Measurements from ENCODE around the gene KCNF1. TPM values are rescaled to one million over a fixed set of nuclear protein-coding genes. Genes with fewer than 3 reads are reported as not detected.
"Not testable (repeated sequence)": the region's sequence is repeated elsewhere in the genome, so short reads cannot be mapped to it uniquely, and the experiment has no call there.

The KCNF1 gene
- total RNA-seq, 2 experiments from 2014 or later = not detected

GRCh38 chr2:10947446-10948187 is 35.9 kb downstream of the KCNF1 start:
- POLR2A ChIA-PET = no interaction called here
- Mint-ChIP-seq H3K36me3 (no peaks in the 10 kb centered on the region), H3K9me3 (no peaks in the 10 kb centered on the region), H3K4me3 (no peak overlapping the region), H3K27ac (no peak overlapping the region), H3K4me1 (ENCODE audit: low read depth) (peaks cover 4% of the 10 kb centered on the region), H3K27me3 (peaks cover 42% of the 10 kb centered on the region)
- DNase-seq = no peak
- CTCF ChIA-PET = no interaction called here
- intact Hi-C loops (cut with micrococcal nuclease) = no loop called here

GRCh38 chr2:10948188-10948564 is 36.4 kb downstream of the KCNF1 start:
- peaks cover 1% of the 10 kb centered on the region for H3K9me3 Mint-ChIP-seq
- no peak overlapping the region for H3K27ac Mint-ChIP-seq
- intact Hi-C loops (cut with micrococcal nuclease) = no loop called here
- no peak for DNase-seq
- H3K27me3 Mint-ChIP-seq = peaks cover 39% of the 10 kb centered on the region
- ChIA-PET CTCF (no interaction called here), POLR2A (no interaction called here)
- H3K4me1 Mint-ChIP-seq (ENCODE audit: low read depth) = peaks cover 10% of the 10 kb centered on the region
- no peaks in the 10 kb centered on the region for H3K36me3 Mint-ChIP-seq
- no peak overlapping the region for H3K4me3 Mint-ChIP-seq

GRCh38 chr2:10948606-10949230 is 37.0 kb downstream of the KCNF1 start:
- Mint-ChIP-seq H3K4me3 (no peak overlapping the region), H3K4me1 (ENCODE audit: low read depth) (peaks cover 11% of the 10 kb centered on the region), H3K27me3 (peaks cover 36% of the 10 kb centered on the region), H3K9me3 (peaks cover 5% of the 10 kb centered on the region), H3K27ac (no peak overlapping the region), H3K36me3 (peaks cover 3% of the 10 kb centered on the region)
- ChIA-PET CTCF (no interaction called here), POLR2A (no interaction called here)
- intact Hi-C loops (cut with micrococcal nuclease) = no loop called here
- no peak for DNase-seq

- Mint-ChIP-seq H3K36me3 (peaks cover 3% of the 10 kb centered on the region), H3K4me1 (ENCODE audit: low read depth) (peaks cover 11% of the 10 kb centered on the region), H3K4me3 (no peak overlapping the region), H3K9me3 (peaks cover 5% of the 10 kb centered on the region), H3K27me3 (peaks cover 29% of the 10 kb centered on the region), H3K27ac (no peak overlapping the region)
- intact Hi-C loops (cut with micrococcal nuclease) = no loop called here
- CTCF ChIA-PET = no interaction called here
- POLR2A ChIA-PET = no interaction called here
- DNase-seq = no peak
Observed at GRCh38 chr2:10949835-10950234, 38.1 kb downstream of the KCNF1 start.

- ChIA-PET CTCF (no interaction called here), POLR2A (no interaction called here)
- Mint-ChIP-seq H3K4me1 (ENCODE audit: low read depth) (peaks cover 11% of the 10 kb centered on the region), H3K9me3 (peaks cover 5% of the 10 kb centered on the region), H3K36me3 (peaks cover 3% of the 10 kb centered on the region), H3K4me3 (no peak overlapping the region), H3K27ac (no peak overlapping the region), H3K27me3 (peaks cover 19% of the 10 kb centered on the region)
- no peak for DNase-seq
- intact Hi-C loops (cut with micrococcal nuclease) = no loop called here
Observed at GRCh38 chr2:10951558-10952414, 40.1 kb downstream of the KCNF1 start.

DNA sequence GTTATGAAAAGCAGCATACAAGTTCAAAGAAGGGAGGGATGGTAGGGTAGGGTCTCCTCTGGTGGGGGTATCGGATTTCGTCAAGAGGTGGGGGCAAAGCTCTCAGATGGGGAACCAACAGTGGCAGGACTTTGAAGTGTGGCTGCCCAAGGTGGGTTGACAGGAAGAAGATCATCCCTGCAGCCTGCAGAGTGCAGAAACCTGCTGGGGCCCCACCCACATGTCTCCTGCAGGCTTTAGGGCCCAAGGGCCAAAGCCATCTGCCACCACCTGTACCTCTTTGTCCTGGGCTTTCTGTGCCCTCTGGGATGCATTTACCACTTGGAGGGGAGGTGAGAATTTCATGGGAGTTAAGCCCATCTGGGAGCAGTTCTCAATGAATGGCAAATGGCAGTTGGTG is 42.7 kb downstream of the KCNF1 start:
- H3K4me3 Mint-ChIP-seq = no peak overlapping the region
- DNase-seq = no peak
- H3K36me3 Mint-ChIP-seq = peaks cover 3% of the 10 kb centered on the region
- H3K27me3 Mint-ChIP-seq = peaks cover 19% of the 10 kb centered on the region
- H3K27ac Mint-ChIP-seq = no peak overlapping the region
- intact Hi-C loops (cut with micrococcal nuclease) = no loop called here
- POLR2A ChIA-PET = no interaction called here
- H3K4me1 Mint-ChIP-seq (ENCODE audit: low read depth) = peaks cover 10% of the 10 kb centered on the region
- peaks cover 5% of the 10 kb centered on the region for H3K9me3 Mint-ChIP-seq
- CTCF ChIA-PET = no interaction called here

DNA sequence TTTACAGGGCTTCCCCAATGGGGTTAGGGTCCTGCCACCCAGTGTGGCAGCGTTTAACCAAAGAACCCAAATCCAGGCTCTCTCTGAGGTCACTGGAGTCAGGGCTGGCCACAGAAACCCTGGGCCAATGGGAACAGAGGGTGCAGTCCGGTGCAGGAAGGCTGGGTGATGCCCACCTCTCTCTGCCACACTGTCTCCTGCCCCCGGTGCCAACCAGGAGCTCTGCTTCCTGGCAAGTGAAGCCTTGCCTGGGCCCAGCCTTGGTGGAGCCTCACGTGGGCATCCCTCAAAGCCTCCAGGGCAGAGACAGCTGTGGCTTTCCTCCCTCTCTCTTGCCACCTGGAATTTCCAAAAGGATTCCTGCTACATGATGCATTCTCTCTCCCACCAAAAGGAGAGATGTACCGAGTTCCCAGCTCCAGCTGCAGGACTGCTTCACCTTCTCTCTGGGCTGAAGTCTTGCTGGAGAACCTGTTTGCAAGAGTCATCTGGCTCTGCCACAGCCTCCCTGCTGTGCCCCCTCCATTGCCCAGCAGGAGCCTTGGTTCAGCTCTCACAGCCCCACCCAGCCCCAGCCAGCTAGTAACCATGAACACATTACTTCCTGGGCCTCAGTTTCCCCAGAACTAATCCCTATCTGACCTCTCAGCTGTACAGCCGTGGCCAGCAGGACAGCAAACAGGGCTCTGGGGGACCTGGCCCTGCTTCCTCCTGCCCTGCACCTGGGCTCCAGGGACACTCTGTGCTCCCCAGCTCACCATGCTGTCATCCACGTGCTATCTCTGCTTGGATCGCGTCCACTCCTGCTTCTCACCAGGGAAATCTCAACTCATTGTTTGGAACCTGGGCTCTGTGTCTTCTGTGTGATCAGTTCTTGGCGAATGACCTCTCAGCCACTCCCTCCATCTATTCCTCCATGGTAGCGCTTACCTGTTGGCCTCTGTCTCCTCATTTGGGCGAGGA is 43.4 kb downstream of the KCNF1 start:
- Mint-ChIP-seq H3K4me1 (ENCODE audit: low read depth) (peaks cover 10% of the 10 kb centered on the region), H3K27ac (no peak overlapping the region), H3K9me3 (peaks cover 5% of the 10 kb centered on the region), H3K36me3 (peaks cover 3% of the 10 kb centered on the region), H3K4me3 (no peak overlapping the region), H3K27me3 (peaks cover 12% of the 10 kb centered on the region)
- no peak for DNase-seq
- POLR2A ChIA-PET = no interaction called here
- CTCF ChIA-PET = no interaction called here
- intact Hi-C loops (cut with micrococcal nuclease) = no loop called here

DNA sequence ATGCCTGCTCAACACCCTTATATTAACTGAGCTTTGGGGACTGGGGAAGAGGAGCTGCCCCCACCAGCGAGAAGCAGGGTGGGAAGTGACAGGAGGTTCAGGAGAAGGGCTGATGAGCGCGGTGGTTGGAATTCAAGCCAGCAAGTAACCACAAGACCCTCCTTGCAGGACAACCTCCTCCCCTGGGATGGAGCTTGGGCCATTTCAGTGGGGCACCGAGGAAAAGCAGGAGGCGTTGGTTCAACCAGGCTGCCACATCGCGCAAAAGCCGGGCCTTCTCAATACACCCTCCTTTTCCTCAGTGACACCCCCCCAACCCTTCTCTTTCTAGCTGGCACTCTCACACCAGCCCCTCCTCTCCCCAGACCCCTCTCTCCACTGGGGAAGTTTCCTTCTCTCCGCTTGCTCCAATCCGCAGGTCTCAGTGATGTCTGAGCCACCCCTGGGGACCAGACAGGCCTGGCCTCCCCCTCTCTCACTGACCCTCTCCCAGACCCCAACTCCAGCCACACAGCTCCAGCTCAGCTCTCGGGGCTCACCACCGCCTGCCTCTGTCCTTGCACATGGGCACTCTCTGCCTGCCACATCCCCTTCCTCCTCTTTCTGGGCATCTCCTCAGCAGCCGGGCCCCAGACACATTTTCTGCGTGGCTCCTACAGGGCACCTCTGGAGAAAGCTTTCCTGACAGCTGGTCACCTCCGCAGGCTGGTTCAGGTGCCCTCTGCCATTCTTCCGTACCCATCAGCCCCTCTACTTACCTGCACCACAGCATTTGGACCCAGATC is 44.5 kb downstream of the KCNF1 start:
- Mint-ChIP-seq H3K4me1 (ENCODE audit: low read depth) (peaks cover 10% of the 10 kb centered on the region), H3K4me3 (no peak overlapping the region), H3K27me3 (peaks cover 6% of the 10 kb centered on the region), H3K9me3 (peaks cover 5% of the 10 kb centered on the region), H3K36me3 (peaks cover 3% of the 10 kb centered on the region), H3K27ac (no peak overlapping the region)
- no peak for DNase-seq
- intact Hi-C loops (cut with micrococcal nuclease) = no loop called here
- POLR2A ChIA-PET = no interaction called here
- CTCF ChIA-PET = no interaction called here

DNA sequence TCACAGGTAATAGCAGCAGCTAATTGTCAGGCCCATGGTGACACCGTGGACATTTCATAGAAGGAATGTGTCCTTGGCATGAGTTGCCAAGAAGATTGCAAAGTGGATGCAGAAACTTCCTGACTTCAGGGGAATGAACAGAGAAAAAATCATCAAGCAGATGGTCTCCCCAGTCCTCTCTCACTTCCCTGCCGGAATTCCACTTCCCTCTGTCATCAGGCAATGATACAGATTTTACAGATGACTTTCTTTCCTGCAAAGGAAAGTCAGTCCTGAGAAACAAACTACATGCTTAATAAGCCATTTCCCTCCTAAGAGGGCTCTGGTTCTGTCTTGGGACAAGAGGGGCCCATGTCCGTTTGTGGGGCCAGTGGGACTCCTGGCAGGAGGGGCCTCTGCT is 45.7 kb downstream of the KCNF1 start:
- no peak for DNase-seq
- intact Hi-C loops (cut with micrococcal nuclease) = no loop called here
- CTCF ChIA-PET = interaction anchor here (1.6 kb wide), 1 partner anchor 26 kb away, joined by 4 read pairs; no protein-coding TSS in a partner anchor

GRCh38 chr2:10958452-10958851 is 46.7 kb downstream of the KCNF1 start:
- DNase-seq; H3K27ac Mint-ChIP-seq; H3K4me3 Mint-ChIP-seq; H3K9me3 Mint-ChIP-seq; intact Hi-C loops (cut with micrococcal nuclease); POLR2A ChIA-PET; H3K36me3 Mint-ChIP-seq; H3K4me1 Mint-ChIP-seq (ENCODE audit: low read depth): not testable (repeated sequence)
- peaks cover 13% of the 10 kb centered on the region for H3K27me3 Mint-ChIP-seq
- CTCF ChIA-PET = interaction anchor here (0.6 to 1.6 kb wide), 2 partner anchors 27 to 122 kb away, joined by 4 to 7 read pairs; no protein-coding TSS in a partner anchor

More for the DNA sequence above, 45.7 kb downstream of the KCNF1 start:
- Mint-ChIP-seq H3K36me3 (peaks cover 3% of the 10 kb centered on the region), H3K9me3 (peaks cover 5% of the 10 kb centered on the region), H3K4me3 (no peak overlapping the region), H3K27ac (no peak overlapping the region), H3K27me3 (peaks cover 11% of the 10 kb centered on the region), H3K4me1 (ENCODE audit: low read depth) (peaks cover 9% of the 10 kb centered on the region)
- POLR2A ChIA-PET = no interaction called here

Data from activated CD4-positive, alpha-beta memory T cell treated with anti-CD3 and anti-CD28 coated beads for 36 hours (primary cell).